Astrocyte (in vitro differentiated cells and primary cell): Measurements from ENCODE around the gene PRRC2C. TPM values are rescaled to one million over a fixed set of nuclear protein-coding genes. Genes with fewer than 3 reads are reported as not detected.

Source experiments
- DNase-seq: peaks from one replicate; pipeline ENCODE4 v3.0.0-alpha.2; 2010; ENCODE audit warnings: low read depth
- FAIRE-seq: peaks from 2 replicates; lab custom pipeline; 2011; peaks lifted over from hg19 to GRCh38; lab: Jason Lieb, UNC
- H2AFZ ChIP-seq: 2 replicates; pipeline ENCODE4 v1.6.0; 2012; ENCODE audit warnings: low read depth, low read length, inconsistent platforms
- H3K27ac ChIP-seq: 2 replicates; pipeline ENCODE4 v1.5.1; 2011; ENCODE audit warnings: low read depth, low read length, inconsistent platforms
- H3K27me3 ChIP-seq: 2 replicates; pipeline ENCODE4 v1.6.0; 2011; ENCODE audit warnings: low read length, inconsistent platforms; ENCODE audit not compliant: insufficient read depth
- H3K36me3 ChIP-seq: 2 replicates; pipeline ENCODE4 v1.5.1; 2011; ENCODE audit warnings: low read length, inconsistent platforms; ENCODE audit not compliant: insufficient read depth
- H3K4me1 ChIP-seq: 2 replicates; pipeline ENCODE4 v1.5.1; 2011; ENCODE audit warnings: low read length, inconsistent platforms; ENCODE audit not compliant: insufficient read depth
- H3K4me2 ChIP-seq: 2 replicates; pipeline ENCODE4 v1.6.0; 2012; ENCODE audit warnings: low read length, inconsistent platforms
- H3K4me3 ChIP-seq: 2 replicates; pipeline ENCODE4 v1.5.1; 2011; ENCODE audit warnings: low read depth, mild to moderate bottlenecking, low read length, inconsistent platforms; ENCODE audit not compliant: insufficient read depth
- H3K79me2 ChIP-seq: 2 replicates; pipeline ENCODE4 v1.6.0; 2012; ENCODE audit warnings: mild to moderate bottlenecking, low read length, inconsistent platforms; ENCODE audit not compliant: insufficient read depth
- H3K9ac ChIP-seq: 2 replicates; pipeline ENCODE4 v1.6.0; 2012; ENCODE audit warnings: mild to moderate bottlenecking, low read length, inconsistent platforms
- H3K9me3 ChIP-seq: 2 replicates; pipeline ENCODE4 v1.5.1; 2012; ENCODE audit warnings: low read depth, mild to moderate bottlenecking, low read length, inconsistent platforms; ENCODE audit not compliant: insufficient read depth
- H4K20me1 ChIP-seq: 2 replicates; pipeline ENCODE4 v1.6.0; 2012; ENCODE audit warnings: low read length, inconsistent platforms; ENCODE audit not compliant: insufficient read depth
- H3K27ac Mint-ChIP-seq: one replicate; pipeline ENCODE4 v1.8.0; 2021; ENCODE audit warnings: mild to moderate bottlenecking, mixed read lengths; ENCODE audit not compliant: unreplicated experiment
- H3K27me3 Mint-ChIP-seq: one replicate; pipeline ENCODE4 v1.8.0; 2021; ENCODE audit warnings: low read depth, mixed read lengths; ENCODE audit not compliant: unreplicated experiment
- H3K36me3 Mint-ChIP-seq: one replicate; pipeline ENCODE4 v1.8.0; 2021; ENCODE audit warnings: low read depth, mixed read lengths; ENCODE audit not compliant: unreplicated experiment
- H3K4me1 Mint-ChIP-seq: one replicate; pipeline ENCODE4 v1.8.0; 2021; ENCODE audit warnings: low read depth, mixed read lengths; ENCODE audit not compliant: unreplicated experiment
- H3K4me3 Mint-ChIP-seq: one replicate; pipeline ENCODE4 v1.8.0; 2021; ENCODE audit warnings: mild to moderate bottlenecking, moderate library complexity, mixed read lengths; ENCODE audit not compliant: unreplicated experiment
- H3K9me3 Mint-ChIP-seq: one replicate; pipeline ENCODE4 v1.8.0; 2021; ENCODE audit warnings: mild to moderate bottlenecking, mixed read lengths; ENCODE audit not compliant: unreplicated experiment
- CTCF ChIP-seq: IDR thresholded peaks from 2 replicates; pipeline ENCODE4 v1.5.1; 2011; ENCODE audit warnings: low read depth, mild to moderate bottlenecking, inconsistent platforms, low read length, moderate library complexity; ENCODE audit not compliant: insufficient read depth
- EZH2 ChIP-seq: IDR thresholded peaks from 2 replicates; pipeline ENCODE4 v1.6.1; 2012; ENCODE audit warnings: mild to moderate bottlenecking, low read length, inconsistent platforms; ENCODE audit not compliant: insufficient read depth
- total RNA-seq: library from RNA; stranded (reverse); gene quantifications from 2 replicates; pipeline ENCODE4 v1.2.1, GENCODE V29; 2021

Gene PRRC2C
- total RNA-seq, 1 donor from 2014 or later: 196 TPM

GRCh38 chr1:171446386-171446785 lies 38.9 kb upstream of the PRRC2C start:
- TF ChIP-seq CTCF (no peak), EZH2 (no peak)
- no peaks in the 10 kb centered on the region for H3K9me3 Mint-ChIP-seq
- no peaks in the 10 kb centered on the region for H3K27me3 Mint-ChIP-seq
- no peak overlapping the region for H3K4me3 ChIP-seq
- no peaks in the 10 kb centered on the region for H3K9me3 ChIP-seq
- H3K36me3 Mint-ChIP-seq: no peaks in the 10 kb centered on the region
- DNase-seq: peak; percentile 18
- FAIRE-seq: no peak
- no peak overlapping the region for H3K27ac Mint-ChIP-seq
- no peak overlapping the region for H3K9ac ChIP-seq
- no peak overlapping the region for H3K4me3 Mint-ChIP-seq
- H3K79me2 ChIP-seq: no peaks in the 10 kb centered on the region
- no peaks in the 10 kb centered on the region for H4K20me1 ChIP-seq
- H3K4me2 ChIP-seq: no peak overlapping the region
- no peak overlapping the region for H2AFZ ChIP-seq
- H3K36me3 ChIP-seq: no peaks in the 10 kb centered on the region
- no peak overlapping the region for H3K27ac ChIP-seq
- H3K4me1 Mint-ChIP-seq: no peaks in the 10 kb centered on the region
- H3K4me1 ChIP-seq: no peaks in the 10 kb centered on the region
- no peaks in the 10 kb centered on the region for H3K27me3 ChIP-seq

GRCh38 chr1:171455967-171456366 lies 29.4 kb upstream of the PRRC2C start:
- H2AFZ ChIP-seq: no peak overlapping the region
- Mint-ChIP-seq H3K27ac (no peak overlapping the region), H3K9me3 (no peaks in the 10 kb centered on the region), H3K27me3 (no peaks in the 10 kb centered on the region), H3K4me1 (no peaks in the 10 kb centered on the region), H3K4me3 (no peak overlapping the region), H3K36me3 (no peaks in the 10 kb centered on the region)
- FAIRE-seq (no peak), DNase-seq (no peak)
- H3K9ac ChIP-seq: no peak overlapping the region
- no peaks in the 10 kb centered on the region for H3K36me3 ChIP-seq
- no peak overlapping the region for H3K4me2 ChIP-seq
- H3K9me3 ChIP-seq: no peaks in the 10 kb centered on the region
- no peak for TF ChIP-seq CTCF
- no peak for TF ChIP-seq EZH2
- no peak overlapping the region for H3K4me3 ChIP-seq
- H3K79me2 ChIP-seq: no peaks in the 10 kb centered on the region
- H3K4me1 ChIP-seq: no peaks in the 10 kb centered on the region
- no peaks in the 10 kb centered on the region for H3K27me3 ChIP-seq
- no peaks in the 10 kb centered on the region for H4K20me1 ChIP-seq
- H3K27ac ChIP-seq: no peak overlapping the region

GRCh38 chr1:171457412-171457811 lies 27.9 kb upstream of the PRRC2C start:
- H3K9ac ChIP-seq: no peak overlapping the region
- no peak for FAIRE-seq

More at GRCh38 chr1:171457412-171457811, 27.9 kb upstream of the PRRC2C start:
- no peak overlapping the region for H2AFZ ChIP-seq
- no peaks in the 10 kb centered on the region for H3K4me1 ChIP-seq
- Mint-ChIP-seq H3K36me3 (no peaks in the 10 kb centered on the region), H3K27me3 (no peaks in the 10 kb centered on the region), H3K9me3 (no peaks in the 10 kb centered on the region), H3K4me3 (no peak overlapping the region), H3K27ac (no peak overlapping the region), H3K4me1 (no peaks in the 10 kb centered on the region)
- no peaks in the 10 kb centered on the region for H4K20me1 ChIP-seq
- H3K27me3 ChIP-seq: no peaks in the 10 kb centered on the region
- H3K79me2 ChIP-seq: no peaks in the 10 kb centered on the region
- no peaks in the 10 kb centered on the region for H3K36me3 ChIP-seq
- H3K27ac ChIP-seq: no peak overlapping the region
- no peak for TF ChIP-seq CTCF
- no peak for TF ChIP-seq EZH2
- H3K4me3 ChIP-seq: no peak overlapping the region
- DNase-seq: no peak
- H3K4me2 ChIP-seq: no peak overlapping the region
- no peaks in the 10 kb centered on the region for H3K9me3 ChIP-seq
